GM11168 (cell line): Measurements from ENCODE around the gene FUOM.

ENCODE experiments used
- in situ Hi-C: fragments of 300-500 bp; cut with MboI; formaldehyde crosslinking; loops from one replicate; pipeline ENCODE4 v1.12.0; 2022; ENCODE audit warnings: low sequenced_read_pairs; ENCODE audit not compliant: unreplicated experiment

Gene FUOM, protein sequence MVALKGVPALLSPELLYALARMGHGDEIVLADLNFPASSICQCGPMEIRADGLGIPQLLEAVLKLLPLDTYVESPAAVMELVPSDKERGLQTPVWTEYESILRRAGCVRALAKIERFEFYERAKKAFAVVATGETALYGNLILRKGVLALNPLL

DNA sequence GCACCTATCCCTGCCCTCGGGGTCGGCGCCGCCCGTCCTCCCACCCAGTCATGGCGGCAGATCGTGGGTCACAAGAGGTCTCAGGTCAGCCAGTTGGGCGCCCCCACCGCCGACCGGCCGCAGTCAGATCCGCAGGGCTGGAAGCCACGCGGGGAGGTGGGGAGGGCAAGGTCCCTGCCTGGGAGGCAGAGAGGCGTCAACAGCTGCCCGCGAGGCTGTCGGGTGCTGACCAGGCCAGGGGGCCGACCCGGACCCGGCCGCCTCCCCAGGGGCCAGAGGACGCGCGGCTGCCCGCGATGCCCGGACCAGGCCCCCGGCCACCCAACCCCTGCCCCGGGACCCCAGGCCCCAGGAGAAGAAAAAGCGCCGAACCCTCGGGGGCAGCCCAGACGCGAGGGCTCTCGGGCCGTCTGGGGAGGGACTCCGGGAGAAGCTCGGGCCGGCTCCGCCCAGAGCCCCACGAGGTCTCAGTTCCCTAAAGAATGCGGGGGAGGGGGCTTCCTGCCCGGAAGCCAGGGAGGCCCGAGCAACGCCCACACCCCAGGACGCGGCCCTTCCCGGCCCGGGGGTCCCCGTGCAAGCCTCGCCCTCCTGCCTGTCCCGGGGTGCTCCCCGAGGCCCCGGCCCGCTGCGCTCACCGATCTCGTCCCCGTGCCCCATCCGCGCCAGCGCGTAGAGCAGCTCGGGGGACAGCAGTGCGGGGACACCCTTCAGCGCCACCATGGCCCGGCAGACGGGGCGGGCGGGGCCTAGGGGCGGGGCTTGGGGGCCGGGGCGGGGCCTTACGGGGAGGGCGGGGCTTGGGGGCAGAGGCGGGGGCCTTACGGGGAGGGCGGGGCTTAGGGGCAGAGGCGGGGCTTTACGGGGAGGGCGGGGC, at the start of gene FUOM:
Gene FUOM, minus strand, starts transcription at position 735 of the 877 bp plus-strand sequence. Its CDS starts 12 bp downstream, at position 723.
- in situ Hi-C loops, result no loop called here

DNA sequence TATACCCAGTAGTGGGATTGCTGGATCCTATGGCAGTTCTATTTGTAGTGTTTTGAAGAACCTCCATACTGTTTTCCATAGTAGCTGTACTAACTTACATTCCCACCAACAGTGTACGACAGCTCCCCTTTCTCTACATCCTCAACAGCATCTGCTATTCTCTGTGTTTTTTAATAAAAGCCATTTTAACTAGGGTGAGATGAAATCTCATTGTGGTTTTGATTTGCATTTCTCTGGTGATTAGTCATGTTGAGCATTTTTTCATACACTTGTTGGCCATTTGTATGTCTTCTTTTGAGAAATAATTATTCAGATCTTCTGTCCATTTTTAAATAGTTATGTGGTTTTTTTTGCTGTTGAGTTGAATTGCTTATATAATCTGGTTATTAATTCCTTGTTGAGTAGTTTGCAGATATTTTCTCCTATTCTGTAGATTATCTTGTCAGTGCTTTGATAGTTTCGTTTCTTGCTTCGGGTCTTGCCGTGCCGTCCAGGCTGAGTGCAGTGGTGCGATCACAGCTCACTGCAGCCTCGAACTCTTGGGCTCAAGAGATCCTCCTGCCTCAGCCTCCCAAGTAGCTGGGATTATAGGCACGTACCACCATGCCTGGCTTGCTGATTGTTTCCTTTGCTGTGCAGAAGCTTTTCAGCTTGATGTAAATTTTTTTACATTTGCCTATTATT, 48.2 kb upstream of the FUOM start:
- in situ Hi-C loops, result no loop called here

DNA sequence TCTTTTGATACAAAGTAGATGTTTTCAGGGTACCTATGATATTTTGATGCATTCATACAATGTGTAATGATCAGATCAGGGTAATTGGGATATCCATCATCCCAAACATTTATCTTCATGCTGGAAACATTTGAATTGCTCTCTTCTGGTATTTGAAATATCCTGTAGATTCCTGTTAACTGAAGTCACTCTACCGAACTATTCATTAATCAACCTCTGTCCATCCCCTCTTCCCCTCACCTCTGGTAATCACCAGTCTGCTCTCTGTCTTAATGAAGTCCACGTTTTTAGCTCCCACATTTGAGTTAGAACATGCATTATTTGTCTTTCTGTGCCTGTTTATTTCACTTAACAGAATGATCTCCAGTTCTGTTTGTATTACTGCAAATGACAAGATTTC, 47.5 kb upstream of the FUOM start:
- in situ Hi-C loops, result no loop called here

DNA sequence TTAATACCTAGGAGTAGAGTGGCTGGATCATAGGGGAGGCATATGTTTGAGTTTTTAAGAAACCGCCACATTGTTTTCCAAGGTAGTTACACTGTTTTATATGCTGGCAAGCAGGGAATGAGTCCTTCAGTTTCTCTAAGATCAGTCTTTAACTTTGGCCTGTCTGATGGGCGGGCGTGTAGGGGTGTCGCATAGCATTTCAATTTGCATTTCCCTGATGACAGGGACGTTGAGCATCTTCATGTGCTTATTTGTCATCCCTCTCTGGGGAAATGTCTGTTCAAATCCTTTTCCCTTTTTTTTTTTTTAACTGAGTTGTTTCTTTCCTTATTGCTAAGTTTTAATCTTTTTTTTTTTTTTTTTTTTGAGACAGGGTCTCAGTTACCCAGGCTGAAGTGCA, 46.0 kb upstream of the FUOM start:
- in situ Hi-C loops, result no loop called here

DNA sequence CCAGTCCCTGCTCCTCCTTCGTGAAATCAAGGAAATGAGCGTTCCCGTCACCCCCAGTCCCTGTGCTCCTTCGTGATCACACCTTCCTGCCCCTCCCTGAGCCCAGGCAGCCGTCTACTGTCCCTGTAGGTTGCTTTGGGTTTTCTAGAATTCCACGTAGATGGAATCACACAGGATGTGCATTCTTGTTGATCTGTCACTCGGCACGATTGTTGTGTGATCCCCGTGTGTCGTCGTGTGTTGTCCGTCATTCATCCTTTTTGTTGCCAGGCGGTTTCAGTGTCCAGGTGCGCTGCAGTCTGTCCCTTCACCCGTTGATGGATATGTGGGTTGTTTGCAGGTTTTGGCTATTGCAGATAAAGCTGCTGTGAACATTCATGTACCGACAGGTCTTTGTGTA, 45.5 kb upstream of the FUOM start:
- in situ Hi-C loops, result no loop called here

DNA sequence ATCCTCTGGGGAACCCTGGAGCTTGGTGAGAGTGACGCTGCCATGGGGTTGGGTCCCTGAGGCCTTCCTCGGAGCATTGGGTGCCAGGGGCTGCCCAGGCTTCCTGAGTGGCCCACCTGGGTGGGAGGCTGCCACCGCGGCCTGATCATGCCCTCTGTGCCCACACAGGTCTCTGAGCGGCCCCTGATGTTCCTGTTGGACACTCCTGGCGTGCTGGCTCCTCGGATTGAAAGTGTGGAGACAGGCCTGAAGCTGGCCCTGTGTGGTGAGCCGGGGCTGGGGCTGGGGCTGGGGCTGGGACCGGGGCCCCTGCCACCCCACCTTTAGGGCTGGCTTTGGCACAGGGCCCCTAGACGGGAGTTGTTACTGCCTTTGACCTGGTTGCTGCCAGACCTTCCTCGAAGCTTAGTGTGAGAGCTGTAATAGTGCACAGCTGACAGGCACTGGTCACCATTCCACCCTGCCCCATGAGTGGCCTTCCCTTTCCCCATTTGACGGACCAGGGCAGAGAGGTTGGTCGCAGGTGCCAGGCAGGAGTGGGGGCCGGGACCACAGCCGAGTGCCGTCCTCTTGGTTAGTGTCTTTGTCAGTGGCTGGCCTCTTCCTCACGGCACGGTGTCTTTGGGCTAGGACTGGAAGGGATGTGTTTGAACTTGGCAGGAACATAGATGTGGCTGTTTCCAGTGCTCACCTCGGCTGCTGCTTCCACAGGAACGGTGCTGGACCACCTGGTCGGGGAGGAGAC, 44.3 kb upstream of the FUOM start:
- in situ Hi-C loops, result no loop called here

DNA sequence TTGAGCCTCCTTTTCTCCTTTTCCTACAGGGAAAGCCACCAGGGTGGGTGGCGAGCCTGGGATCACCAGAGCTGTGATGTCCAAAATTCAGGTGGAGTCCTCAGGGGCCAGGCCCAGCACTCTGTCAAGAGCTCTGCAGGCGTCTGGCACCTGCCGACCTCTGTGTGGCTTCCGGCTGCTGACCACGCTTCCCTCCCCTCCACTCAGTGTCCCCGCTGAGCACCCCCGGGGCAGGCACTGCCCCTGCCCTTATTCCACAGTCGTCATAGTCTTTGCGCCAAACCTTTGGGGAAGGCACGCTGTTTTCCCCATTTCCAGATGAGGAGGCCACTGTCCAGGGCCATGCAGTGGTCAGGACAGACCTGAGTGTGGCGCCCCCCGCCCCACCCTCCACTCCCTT, 43.7 kb upstream of the FUOM start:
- in situ Hi-C loops, result no loop called here

DNA sequence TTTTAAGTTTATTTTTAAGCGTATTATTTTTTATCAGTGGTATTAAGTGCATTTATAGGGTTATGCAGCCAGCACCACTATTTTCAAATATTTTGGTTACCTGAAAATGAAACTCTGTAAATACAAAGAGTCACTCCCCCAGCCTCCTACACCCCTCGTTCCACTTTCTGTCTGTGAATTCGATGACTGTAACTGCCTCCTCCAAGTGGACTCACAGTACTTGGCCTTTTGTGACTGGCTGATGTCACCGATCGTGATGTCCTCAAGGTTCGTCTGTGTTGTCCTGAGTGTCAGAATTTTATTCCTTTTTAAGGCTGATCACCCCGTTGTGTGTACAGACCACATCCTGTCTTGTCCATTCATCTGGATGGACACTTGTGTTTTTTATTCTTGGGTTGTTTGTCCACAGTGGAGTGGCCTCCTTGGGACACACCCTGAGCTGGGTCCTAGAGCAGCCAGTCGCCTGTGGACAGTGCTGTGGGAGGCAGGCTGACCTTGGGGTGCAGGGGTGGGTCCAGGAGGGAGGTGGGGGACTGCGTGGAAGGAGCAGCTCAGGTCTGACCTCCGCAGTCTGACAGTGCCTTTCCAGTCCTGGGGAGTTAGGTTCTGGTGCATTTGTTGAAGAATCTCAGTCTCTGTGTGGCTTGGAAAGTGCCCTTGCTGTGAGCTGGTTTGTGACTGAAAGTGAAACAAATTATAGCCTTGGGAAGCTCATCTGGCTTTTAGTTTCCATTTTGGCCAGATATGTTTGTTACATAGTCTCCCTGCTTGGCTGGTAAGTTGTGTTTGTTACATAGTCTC, 43.0 kb upstream of the FUOM start:
- in situ Hi-C loops, result no loop called here

DNA sequence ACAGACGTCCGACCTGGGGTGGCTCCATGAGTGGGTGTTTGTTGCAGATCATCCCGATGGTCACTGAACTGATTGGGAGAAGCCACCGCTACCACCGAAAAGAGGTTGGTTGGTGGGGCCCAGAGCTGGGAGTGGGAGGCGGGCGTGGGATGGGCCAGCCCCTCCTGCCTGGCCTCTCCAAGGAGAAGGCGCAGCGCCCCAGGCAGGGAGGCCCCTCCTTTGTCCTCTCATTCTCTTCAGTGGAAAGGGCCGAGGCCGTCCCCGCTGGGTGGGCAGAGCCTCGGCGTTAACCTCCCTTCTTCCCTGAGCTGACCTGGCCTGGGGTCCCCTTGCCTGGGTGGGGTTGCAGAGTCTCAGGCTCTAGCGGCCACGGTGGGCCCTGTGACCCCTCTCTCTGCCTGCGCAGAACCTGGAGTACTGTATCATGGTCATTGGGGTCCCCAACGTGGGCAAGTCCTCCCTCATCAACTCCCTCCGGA, 41.3 kb upstream of the FUOM start:
- in situ Hi-C loops, result no loop called here

DNA sequence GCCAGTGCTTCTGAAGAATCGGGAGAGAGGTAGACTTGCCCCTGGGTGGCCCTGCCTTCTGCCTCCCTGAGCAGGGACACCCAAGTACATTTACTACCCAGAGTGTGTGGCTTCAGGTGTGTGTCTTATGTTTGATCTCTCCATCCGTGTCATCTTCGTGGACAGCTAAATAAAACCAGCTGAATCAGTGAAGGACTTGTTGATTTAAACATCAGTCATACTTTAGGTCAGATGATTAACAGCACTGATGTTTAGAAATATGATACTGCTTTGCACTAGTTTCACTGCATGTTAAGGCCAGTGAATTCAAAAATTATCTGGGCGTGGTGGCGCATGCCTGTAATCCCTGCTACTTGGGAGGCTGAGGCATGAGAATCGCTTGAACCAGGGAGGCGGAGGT, 40.1 kb upstream of the FUOM start:
- in situ Hi-C loops, result no loop called here

DNA sequence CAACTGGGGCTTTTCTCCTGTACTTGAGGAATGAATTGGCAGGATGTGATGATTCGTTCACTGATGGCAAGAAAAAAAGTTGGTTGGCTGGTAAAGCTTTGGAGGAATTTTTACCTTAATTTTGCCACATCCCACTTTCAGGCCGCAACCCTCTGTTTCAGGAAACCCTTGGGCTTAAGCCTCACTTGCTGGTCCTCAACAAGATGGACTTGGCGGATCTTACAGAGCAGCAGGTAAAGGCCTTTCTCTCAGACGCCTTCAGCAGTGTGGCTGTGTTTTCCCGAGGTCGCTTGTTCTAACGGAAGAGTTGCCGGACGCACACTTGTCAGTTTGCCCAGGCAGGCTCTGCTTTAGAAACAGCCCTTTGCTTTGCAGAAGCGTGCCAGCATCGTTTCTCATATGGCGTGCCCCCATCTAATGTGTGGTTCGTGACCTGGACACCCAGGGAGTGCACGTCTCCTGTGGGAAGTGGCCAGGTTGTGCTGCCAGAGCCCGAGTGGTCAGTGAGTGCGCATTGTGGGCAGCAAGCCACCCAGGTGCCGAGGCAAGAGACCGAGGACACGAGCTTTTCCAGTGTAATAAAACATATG, 38.3 kb upstream of the FUOM start:
- in situ Hi-C loops, result no loop called here

DNA sequence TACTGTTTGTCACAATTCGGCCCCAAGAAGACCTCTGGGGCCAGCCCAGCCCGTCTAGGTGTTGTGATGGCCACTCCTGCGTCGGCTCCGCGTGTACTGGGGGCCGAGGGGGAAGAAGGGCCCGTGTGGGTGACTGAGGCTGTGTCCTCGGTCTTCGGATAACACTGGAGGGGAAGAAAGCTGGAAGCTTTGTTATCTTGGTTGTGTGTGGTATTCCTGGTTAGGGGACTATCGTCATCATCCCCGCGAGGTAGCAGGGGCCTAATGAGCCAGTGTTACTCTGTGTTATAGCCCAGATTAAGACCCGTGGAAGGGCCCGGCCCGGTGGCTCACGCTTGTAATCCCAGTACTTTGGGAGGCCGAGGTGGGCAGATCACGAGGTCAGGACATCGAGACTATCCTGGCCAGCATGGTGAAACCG, 37.0 kb upstream of the FUOM start:
- in situ Hi-C loops, result no loop called here

DNA sequence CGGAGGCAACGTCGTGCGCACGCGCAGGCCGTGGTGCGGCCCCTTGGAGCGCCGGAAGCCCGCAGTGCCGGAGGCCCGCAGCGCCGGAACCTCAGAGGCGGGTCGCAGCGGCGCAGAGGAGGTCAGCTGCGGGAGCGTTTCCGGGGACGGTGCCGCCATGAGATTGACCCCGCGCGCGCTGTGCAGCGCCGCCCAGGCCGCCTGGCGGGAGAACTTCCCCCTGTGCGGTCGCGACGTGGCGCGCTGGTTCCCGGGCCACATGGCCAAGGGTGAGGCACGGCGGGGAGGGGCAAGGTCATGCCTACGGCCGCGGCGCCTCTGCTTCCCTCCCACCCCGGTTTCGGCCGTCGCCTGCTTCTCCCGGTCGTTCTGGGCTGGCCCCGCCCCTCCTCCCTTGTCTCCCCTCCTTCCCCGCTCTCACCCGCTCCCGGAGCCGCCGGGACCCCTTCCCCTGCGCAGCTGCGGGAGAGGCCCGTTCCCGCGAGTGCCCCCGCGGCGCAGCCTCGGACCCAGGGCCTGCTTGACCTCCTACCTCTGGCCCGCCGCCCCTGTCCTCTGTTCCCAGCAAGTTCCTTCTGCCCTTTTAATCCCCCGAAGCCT, 36.3 kb upstream of the FUOM start, which contains the start of gene MTG1:
Gene MTG1, plus strand, starts transcription at position 94 of the 600 bp plus-strand sequence. Its CDS starts 64 bp downstream, at position 158.
- in situ Hi-C loops, result no loop called here

DNA sequence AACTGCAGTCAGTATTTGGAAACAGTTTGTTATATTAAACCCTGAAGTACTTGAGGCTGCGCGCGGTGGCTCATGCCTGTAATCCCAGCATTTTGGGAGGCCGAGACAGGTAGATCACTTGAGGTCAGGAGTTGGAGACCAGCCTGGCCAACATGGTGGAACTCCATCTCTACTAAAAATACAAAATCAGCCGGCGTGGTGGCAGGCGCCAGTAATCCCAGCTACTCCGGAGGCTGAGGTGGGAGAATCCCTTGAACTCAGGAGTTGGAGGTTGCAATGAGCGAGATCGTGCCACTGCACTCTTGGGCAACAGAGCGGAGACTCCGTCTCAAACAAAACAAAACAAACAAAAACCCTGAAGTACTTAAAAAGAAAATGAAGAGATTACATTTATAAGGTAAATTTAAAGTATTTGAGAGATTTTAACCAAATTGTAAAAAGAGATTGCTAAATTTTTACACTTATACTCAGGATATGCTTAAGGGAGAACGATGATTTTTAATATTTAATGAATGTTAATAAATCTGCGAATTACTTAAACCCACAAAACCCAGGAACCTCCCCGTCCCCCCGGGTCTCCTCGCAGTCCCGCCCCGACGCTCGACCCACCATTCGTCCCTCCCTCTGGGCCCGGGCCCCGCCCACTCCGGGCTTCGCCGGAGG, 35.7 kb upstream of the FUOM start:
- in situ Hi-C loops, result no loop called here

DNA sequence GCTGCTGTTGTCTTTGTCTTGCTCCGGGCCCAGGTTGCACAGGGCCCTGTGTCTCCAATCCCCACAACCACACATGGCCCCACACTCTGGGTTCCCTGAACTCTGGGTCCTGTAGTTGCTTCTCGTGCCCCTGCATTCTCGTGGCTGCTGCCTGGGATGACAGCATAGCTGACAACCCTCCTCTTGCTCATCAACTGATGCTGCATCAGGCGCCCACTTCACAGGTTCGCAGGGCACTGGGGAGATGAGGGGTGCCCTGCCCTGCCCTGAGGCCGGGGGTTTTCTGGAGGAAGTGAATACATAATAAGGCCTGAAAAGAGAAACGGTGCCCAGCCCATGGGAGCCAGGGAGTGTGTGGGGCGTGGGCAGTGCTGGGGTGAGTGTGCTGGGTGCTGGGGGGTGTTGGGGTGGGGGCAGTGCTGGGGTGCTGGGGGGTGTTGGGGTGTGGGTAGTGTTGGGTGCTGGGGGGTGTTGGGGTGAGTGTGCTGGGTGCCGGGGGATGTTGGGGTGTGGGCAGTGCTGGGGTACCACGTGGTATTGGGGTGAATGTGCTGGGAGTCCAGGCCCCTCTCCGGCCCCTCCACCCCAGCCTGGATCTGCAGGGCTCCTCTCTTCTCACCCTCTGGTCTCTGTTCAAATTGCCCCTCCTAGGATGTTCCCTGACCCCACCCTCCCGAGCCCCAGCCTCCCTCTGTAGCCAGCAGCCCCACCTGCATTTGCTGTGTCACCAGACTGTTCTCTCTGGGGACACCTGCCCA, 34.1 kb upstream of the FUOM start:
- in situ Hi-C loops, result no loop called here

DNA sequence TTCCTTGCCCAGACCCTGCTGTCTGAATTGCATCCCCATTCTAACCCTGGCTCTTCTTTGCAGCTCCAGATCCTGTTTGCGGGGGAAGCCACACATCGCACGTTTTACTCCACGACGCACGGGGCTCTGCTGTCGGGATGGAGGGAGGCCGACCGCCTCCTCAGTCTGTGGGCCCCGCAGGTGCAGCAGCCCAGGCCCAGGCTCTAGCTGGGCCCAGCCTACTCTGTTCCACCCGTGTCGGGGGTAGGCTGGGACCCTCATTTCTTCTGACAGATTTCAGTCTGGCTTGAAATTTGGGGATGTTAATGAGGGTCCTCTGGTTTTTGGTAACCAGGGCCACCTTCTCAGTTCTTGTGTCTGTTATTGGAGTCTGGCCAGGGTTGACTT, 33.4 kb upstream of the FUOM start:
- in situ Hi-C loops, result no loop called here

DNA sequence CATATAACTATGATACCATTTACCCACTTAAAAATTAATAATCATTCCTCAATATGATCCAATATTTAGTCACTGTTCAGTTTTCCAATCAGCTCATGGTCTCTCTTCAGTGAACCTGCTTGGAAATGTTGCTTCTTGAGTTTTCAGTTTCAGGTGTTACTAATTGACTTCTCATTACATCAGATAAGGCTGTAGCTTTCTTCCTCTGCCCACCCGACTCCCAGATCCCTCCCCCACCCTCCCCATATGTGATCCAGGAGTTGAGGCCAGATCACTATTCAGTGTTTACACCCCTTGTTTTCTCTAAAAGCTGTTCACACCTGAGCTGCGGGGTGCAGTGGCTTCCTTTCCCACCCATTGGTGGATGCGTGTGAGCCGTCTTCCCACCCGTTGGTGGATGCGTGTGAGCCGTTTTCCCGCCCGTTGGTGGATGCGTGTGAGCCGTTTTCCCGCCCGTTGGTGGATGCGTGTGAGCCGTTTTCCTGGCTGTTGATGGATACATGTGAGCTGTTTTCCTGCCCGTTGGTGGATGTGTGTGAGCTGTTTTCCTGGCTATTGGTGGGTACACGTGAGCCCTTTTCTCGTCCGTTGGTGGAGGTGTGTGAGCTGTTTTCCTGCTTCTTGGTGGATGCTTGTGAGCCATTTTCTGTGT, 32.9 kb upstream of the FUOM start:
- in situ Hi-C loops, result no loop called here
